GM18873 (cell line): Measurements from ENCODE around the gene ZNF429.
A peak's percentile ranks its signal among the peaks of the same experiment; 100 is the strongest.
"Not testable (repeated sequence)": the region's sequence is repeated elsewhere in the genome, so short reads cannot be mapped to it uniquely, and the experiment has no call there.

Experiments
- ATAC-seq: cut with Tn5 transposase; IDR thresholded peaks from one replicate; pipeline ENCODE4 v1.9.1; 2021; ENCODE audit warnings: mild to moderate bottlenecking, moderate library complexity, moderate number of reproducible peaks; ENCODE audit not compliant: unreplicated experiment, low FRiP score

Gene ZNF429

GRCh38 chr19:21505459-21506451 is at the start of gene ZNF429:
TSS of gene ZNF429 (plus strand) at chr19:21505602. CDS start at chr19:21505772, 170 bp downstream.
- peak; percentile 99 for ATAC-seq

- ATAC-seq, result no peak
These were observed 44.7 kb upstream of the ZNF429 start for GRCh38 chr19:21460686-21461085.

GRCh38 chr19:21462540-21462939 is 42.9 kb upstream of the ZNF429 start:
- no peak for ATAC-seq

- peak; percentile 75 for ATAC-seq
These were observed 41.8 kb upstream of the ZNF429 start for GRCh38 chr19:21463449-21464105.

- ATAC-seq, result no peak
These were observed 38.8 kb upstream of the ZNF429 start for GRCh38 chr19:21466627-21467026.

GRCh38 chr19:21468791-21469190 is 36.6 kb upstream of the ZNF429 start:
- ATAC-seq, result no peak

- ATAC-seq, result no peak
These were observed 32.9 kb upstream of the ZNF429 start for GRCh38 chr19:21472507-21472906.

- peak; percentile 47 for ATAC-seq
These were observed 30.7 kb upstream of the ZNF429 start for GRCh38 chr19:21474671-21475181.

GRCh38 chr19:21482361-21482760 is 23.0 kb upstream of the ZNF429 start:
- ATAC-seq, result not testable (repeated sequence)

- ATAC-seq, result no peak
These were observed 22.5 kb upstream of the ZNF429 start for GRCh38 chr19:21482863-21483276.

GRCh38 chr19:21483589-21484170 is 21.7 kb upstream of the ZNF429 start:
- ATAC-seq, result no peak

GRCh38 chr19:21484631-21485030 is 20.8 kb upstream of the ZNF429 start:
- no peak for ATAC-seq

- ATAC-seq, result no peak
These were observed 19.5 kb upstream of the ZNF429 start for GRCh38 chr19:21485926-21486325.

- no peak for ATAC-seq
These were observed 17.4 kb upstream of the ZNF429 start for GRCh38 chr19:21487969-21488368.

- ATAC-seq, result no peak
These were observed 14.3 kb upstream of the ZNF429 start for GRCh38 chr19:21491146-21491545.

- ATAC-seq, result no peak
These were observed 12.2 kb upstream of the ZNF429 start for GRCh38 chr19:21492947-21493906.

- no peak for ATAC-seq
These were observed 8.5 kb upstream of the ZNF429 start for GRCh38 chr19:21496876-21497275.

GRCh38 chr19:21498651-21499050 is 6.8 kb upstream of the ZNF429 start:
- ATAC-seq, result no peak

GRCh38 chr19:21508198-21508597 is 2.8 kb downstream of the ZNF429 start:
- no peak for ATAC-seq

GRCh38 chr19:21511058-21511457 is 5.7 kb downstream of the ZNF429 start:
- not testable (repeated sequence) for ATAC-seq
